ENCODE data around the gene SNX9.

Gene SNX9

DNA sequence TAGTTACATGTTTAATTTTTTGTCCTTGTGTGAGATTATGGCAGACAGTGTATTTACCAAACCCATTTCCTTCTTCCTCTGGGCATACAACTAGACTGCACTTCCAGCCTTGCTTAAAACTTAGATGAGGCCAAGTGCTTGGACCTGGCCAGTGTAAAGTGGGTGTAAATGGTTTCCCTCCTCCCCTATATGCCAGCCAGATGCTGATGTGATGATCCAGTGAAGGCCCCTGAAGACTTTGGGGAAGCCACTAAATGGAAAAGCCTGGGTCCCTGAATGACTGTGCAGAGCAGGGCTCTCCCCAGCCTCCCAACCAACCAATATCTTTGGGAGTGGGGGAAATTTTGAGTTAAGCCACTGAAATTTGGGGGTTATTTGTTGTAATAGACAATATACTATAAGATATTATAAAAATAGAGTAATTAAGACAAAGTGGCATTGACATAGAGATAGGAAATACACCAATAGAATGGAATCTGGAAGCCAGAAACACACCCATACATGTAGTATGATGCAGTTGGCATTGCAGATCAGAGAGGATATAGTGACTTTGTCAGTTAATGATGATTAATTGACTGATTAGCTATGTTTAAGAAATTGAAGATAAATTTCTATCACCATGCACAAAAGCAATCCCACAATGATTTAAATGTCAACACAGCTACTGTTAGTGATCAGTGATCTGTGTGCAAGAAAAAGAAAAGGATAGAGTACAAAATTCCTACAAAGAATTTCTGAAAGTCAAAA, 10.4 kb upstream of the SNX9 start:
- Histone ChIP-seq H2AK5ac (ENCODE audit: low read length) (no peak overlapping the region), H3K18ac (ENCODE audit: low read length) (no peak overlapping the region), H3K9me3 (ENCODE audit: insufficient read depth, low read depth, low read length) (no peaks in the 10 kb centered on the region), H4K8ac (ENCODE audit: low read depth, low read length) (no peak overlapping the region), H4K12ac (ENCODE audit: low read depth, low read length) (no peak overlapping the region), H3K4me3 (ENCODE audit: low read depth, low read length) (no peak overlapping the region), H3K27me3 (ENCODE audit: insufficient read depth, low read length) (no peaks in the 10 kb centered on the region), H3K4me1 (ENCODE audit: control insufficient read depth in 1 of 2, insufficient read depth in 2 of 2, low read length in 2 of 2) (peaks cover 0 to 3% of the 10 kb centered on the region in 2 experiments), H3K27ac (ENCODE audit: low read depth, low read length) (no peak overlapping the region), H3K79me2 (ENCODE audit: control insufficient read depth, insufficient read depth, low read length, poor library complexity) (no peaks in the 10 kb centered on the region), H3K9ac (ENCODE audit: low read length) (no peak overlapping the region), H3K36me3 (ENCODE audit: control insufficient read depth in 1 of 2, insufficient read depth in 2 of 2, low read length in 2 of 2) (no peaks in the 10 kb centered on the region), H2BK5ac (ENCODE audit: low read depth, low read length, poor library complexity) (no peak overlapping the region), H3K4ac (ENCODE audit: low read depth, low read length) (no peak overlapping the region), H3K23ac (ENCODE audit: low read length) (no peak overlapping the region), H2BK12ac (ENCODE audit: low read length) (no peak overlapping the region), H3K14ac (ENCODE audit: low read length) (no peak overlapping the region), H4K91ac (ENCODE audit: low read depth, low read length) (no peak overlapping the region), H2AFZ (ENCODE audit: insufficient read depth, low read length, poor library complexity) (no peak overlapping the region), H3K79me1 (ENCODE audit: low read length) (no peaks in the 10 kb centered on the region), H2BK120ac (ENCODE audit: insufficient read depth, low read length, poor library complexity) (no peak overlapping the region), H3K4me2 (ENCODE audit: low read length) (no peak overlapping the region)
- DNase-seq = no peak

DNA sequence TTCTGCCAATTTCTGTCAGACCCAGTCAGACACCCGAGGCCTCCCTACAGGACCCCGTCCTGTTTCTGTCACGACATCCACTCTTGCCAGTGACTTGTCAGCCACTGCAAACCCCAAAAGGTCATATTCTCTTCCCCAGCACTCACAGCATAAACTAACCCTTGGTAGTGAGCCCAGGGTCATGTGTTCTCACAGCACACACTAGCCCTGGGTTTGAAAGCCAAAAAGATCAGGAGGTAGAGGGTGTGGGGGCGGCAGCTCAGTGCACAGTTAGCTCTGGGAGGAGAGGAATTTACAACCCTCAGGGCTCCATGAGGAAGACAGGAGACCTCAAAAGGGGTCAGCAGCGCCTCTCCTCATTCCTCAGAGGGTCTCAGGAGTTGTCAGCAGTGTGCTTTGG, 9.9 kb upstream of the SNX9 start:
- no peaks in the 10 kb centered on the region for H3K9me3 ChIP-seq (ENCODE audit: insufficient read depth, low read depth, low read length)
- no peaks in the 10 kb centered on the region for H3K79me2 ChIP-seq (ENCODE audit: control insufficient read depth, insufficient read depth, low read length, poor library complexity)
- no peak overlapping the region for H3K18ac ChIP-seq (ENCODE audit: low read length)
- H2BK120ac ChIP-seq (ENCODE audit: insufficient read depth, low read length, poor library complexity) = no peak overlapping the region
- H3K9ac ChIP-seq (ENCODE audit: low read length) = no peak overlapping the region
- no peaks in the 10 kb centered on the region for H3K79me1 ChIP-seq (ENCODE audit: low read length)
- H3K4me3 ChIP-seq (ENCODE audit: low read depth, low read length) = no peak overlapping the region
- no peak overlapping the region for H3K27ac ChIP-seq (ENCODE audit: low read depth, low read length)
- H3K36me3 ChIP-seq (ENCODE audit: control insufficient read depth in 1 of 2, insufficient read depth in 2 of 2, low read length in 2 of 2) = no peaks in the 10 kb centered on the region
- no peak overlapping the region for H2AK5ac ChIP-seq (ENCODE audit: low read length)
- H3K4ac ChIP-seq (ENCODE audit: low read depth, low read length) = no peak overlapping the region
- no peak overlapping the region for H2BK12ac ChIP-seq (ENCODE audit: low read length)
- no peak overlapping the region for H3K14ac ChIP-seq (ENCODE audit: low read length)
- no peaks in the 10 kb centered on the region for H3K27me3 ChIP-seq (ENCODE audit: insufficient read depth, low read length)
- no peak overlapping the region for H2BK5ac ChIP-seq (ENCODE audit: low read depth, low read length, poor library complexity)
- H4K12ac ChIP-seq (ENCODE audit: low read depth, low read length) = no peak overlapping the region
- no peak overlapping the region for H2AFZ ChIP-seq (ENCODE audit: insufficient read depth, low read length, poor library complexity)
- no peak overlapping the region for H3K23ac ChIP-seq (ENCODE audit: low read length)
- no peak overlapping the region for H4K8ac ChIP-seq (ENCODE audit: low read depth, low read length)
- peaks cover 0 to 3% of the 10 kb centered on the region in 2 experiments for H3K4me1 ChIP-seq (ENCODE audit: control insufficient read depth in 1 of 2, insufficient read depth in 2 of 2, low read length in 2 of 2)
- no peak overlapping the region for H4K91ac ChIP-seq (ENCODE audit: low read depth, low read length)
- no CpG with 5 or more reads among the region's 5 CpGs for WGBS (ENCODE audit: extremely low coverage, insufficient coverage, insufficient read length)
- H3K4me2 ChIP-seq (ENCODE audit: low read length) = no peak overlapping the region
- DNase-seq = no peak

DNA sequence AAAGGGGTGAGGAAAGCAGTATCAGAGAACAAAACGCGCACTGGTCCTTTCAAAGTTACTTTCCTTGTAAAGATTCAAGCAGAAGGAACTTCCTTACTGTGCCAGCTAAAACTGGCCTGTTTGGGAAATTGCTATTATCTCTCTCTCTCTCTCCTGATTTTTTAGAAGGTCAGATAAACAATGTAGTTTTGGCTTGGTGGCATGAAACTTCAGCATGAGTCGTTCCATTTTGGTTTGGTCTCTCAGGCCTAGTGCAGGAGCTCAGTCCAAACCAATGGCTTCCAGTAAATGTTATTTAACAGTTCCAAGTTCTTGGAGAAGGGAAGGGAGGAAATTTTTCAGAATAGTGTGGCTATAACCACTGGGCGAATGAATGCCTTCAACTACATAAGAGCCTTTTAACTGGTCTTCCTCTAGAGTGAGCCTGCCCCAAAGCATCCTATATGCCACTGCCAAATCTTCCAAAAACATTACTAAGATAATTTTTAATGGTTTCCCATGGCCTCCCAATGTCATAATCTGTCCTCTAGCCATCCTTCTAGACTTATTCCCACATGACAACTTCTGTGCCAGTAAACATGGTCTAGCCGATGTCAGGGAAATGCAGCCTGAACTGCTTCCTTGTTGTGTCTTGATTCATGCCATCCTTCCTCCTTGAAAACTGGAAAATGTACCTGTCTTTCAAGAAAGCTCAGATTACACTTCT, 9.1 kb upstream of the SNX9 start:
- H3K4me3 ChIP-seq (ENCODE audit: low read depth, low read length) = no peak overlapping the region
- no peak overlapping the region for H2BK120ac ChIP-seq (ENCODE audit: insufficient read depth, low read length, poor library complexity)
- no peaks in the 10 kb centered on the region for H3K79me2 ChIP-seq (ENCODE audit: control insufficient read depth, insufficient read depth, low read length, poor library complexity)
- H2AK5ac ChIP-seq (ENCODE audit: low read length) = no peak overlapping the region
- no peak overlapping the region for H3K14ac ChIP-seq (ENCODE audit: low read length)
- H3K23ac ChIP-seq (ENCODE audit: low read length) = no peak overlapping the region
- no peak overlapping the region for H4K12ac ChIP-seq (ENCODE audit: low read depth, low read length)
- H3K27ac ChIP-seq (ENCODE audit: low read depth, low read length) = no peak overlapping the region
- no peak overlapping the region for H2BK12ac ChIP-seq (ENCODE audit: low read length)
- H3K9ac ChIP-seq (ENCODE audit: low read length) = no peak overlapping the region
- no peaks in the 10 kb centered on the region for H3K79me1 ChIP-seq (ENCODE audit: low read length)
- no CpG with 5 or more reads among the region's 5 CpGs for WGBS (ENCODE audit: extremely low coverage, insufficient coverage, insufficient read length)
- H3K18ac ChIP-seq (ENCODE audit: low read length) = no peak overlapping the region
- H2BK5ac ChIP-seq (ENCODE audit: low read depth, low read length, poor library complexity) = no peak overlapping the region
- no peak overlapping the region for H4K8ac ChIP-seq (ENCODE audit: low read depth, low read length)
- H3K4me2 ChIP-seq (ENCODE audit: low read length) = no peak overlapping the region
- H4K91ac ChIP-seq (ENCODE audit: low read depth, low read length) = no peak overlapping the region
- H2AFZ ChIP-seq (ENCODE audit: insufficient read depth, low read length, poor library complexity) = no peak overlapping the region
- DNase-seq = no peak
- no peak overlapping the region for H3K4ac ChIP-seq (ENCODE audit: low read depth, low read length)
- peaks cover 0 to 3% of the 10 kb centered on the region in 2 experiments for H3K4me1 ChIP-seq (ENCODE audit: control insufficient read depth in 1 of 2, insufficient read depth in 2 of 2, low read length in 2 of 2)
- peaks cover 2% of the 10 kb centered on the region for H3K9me3 ChIP-seq (ENCODE audit: insufficient read depth, low read depth, low read length)
- H3K27me3 ChIP-seq (ENCODE audit: insufficient read depth, low read length) = no peaks in the 10 kb centered on the region
- no peaks in the 10 kb centered on the region for H3K36me3 ChIP-seq (ENCODE audit: control insufficient read depth in 1 of 2, insufficient read depth in 2 of 2, low read length in 2 of 2)

DNA sequence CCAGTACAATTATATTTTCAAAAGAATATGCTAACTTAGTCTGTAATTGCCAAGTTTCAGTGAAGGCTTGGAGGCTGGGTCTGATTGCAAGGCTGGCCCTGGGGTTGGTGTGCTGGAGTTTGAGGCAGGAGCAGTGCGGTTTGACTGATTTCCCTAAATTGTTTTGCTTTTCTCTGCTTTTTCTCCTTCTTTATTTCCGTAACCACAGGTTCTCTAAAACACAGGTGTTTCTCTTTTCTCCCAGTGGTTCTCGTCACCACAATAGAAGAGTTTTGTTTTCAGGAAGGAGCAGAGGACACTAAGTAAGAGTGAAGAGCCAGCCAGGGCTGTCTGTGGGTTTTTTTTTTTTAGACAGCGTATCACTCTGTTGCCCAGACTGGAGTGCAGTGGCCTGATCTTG, 8.2 kb upstream of the SNX9 start:
- no peaks in the 10 kb centered on the region for H3K27me3 ChIP-seq (ENCODE audit: insufficient read depth, low read length)
- no peak overlapping the region for H3K4ac ChIP-seq (ENCODE audit: low read depth, low read length)
- H2AK5ac ChIP-seq (ENCODE audit: low read length) = no peak overlapping the region
- H3K79me2 ChIP-seq (ENCODE audit: control insufficient read depth, insufficient read depth, low read length, poor library complexity) = no peaks in the 10 kb centered on the region
- peaks cover 2% of the 10 kb centered on the region for H3K9me3 ChIP-seq (ENCODE audit: insufficient read depth, low read depth, low read length)
- H3K4me1 ChIP-seq (ENCODE audit: control insufficient read depth in 1 of 2, insufficient read depth in 2 of 2, low read length in 2 of 2) = peaks cover 0 to 3% of the 10 kb centered on the region in 2 experiments
- H2BK12ac ChIP-seq (ENCODE audit: low read length) = no peak overlapping the region
- no peak overlapping the region for H3K18ac ChIP-seq (ENCODE audit: low read length)
- no peaks in the 10 kb centered on the region for H3K36me3 ChIP-seq (ENCODE audit: control insufficient read depth in 1 of 2, insufficient read depth in 2 of 2, low read length in 2 of 2)
- H3K79me1 ChIP-seq (ENCODE audit: low read length) = no peaks in the 10 kb centered on the region
- no peak overlapping the region for H3K27ac ChIP-seq (ENCODE audit: low read depth, low read length)
- no peak overlapping the region for H3K4me2 ChIP-seq (ENCODE audit: low read length)
- no peak overlapping the region for H2AFZ ChIP-seq (ENCODE audit: insufficient read depth, low read length, poor library complexity)
- no peak overlapping the region for H2BK120ac ChIP-seq (ENCODE audit: insufficient read depth, low read length, poor library complexity)
- H3K4me3 ChIP-seq (ENCODE audit: low read depth, low read length) = no peak overlapping the region
- WGBS (ENCODE audit: extremely low coverage, insufficient coverage, insufficient read length) = no CpG with 5 or more reads among the region's 4 CpGs
- H4K8ac ChIP-seq (ENCODE audit: low read depth, low read length) = no peak overlapping the region
- H4K91ac ChIP-seq (ENCODE audit: low read depth, low read length) = no peak overlapping the region
- no peak overlapping the region for H4K12ac ChIP-seq (ENCODE audit: low read depth, low read length)
- H3K14ac ChIP-seq (ENCODE audit: low read length) = no peak overlapping the region
- no peak overlapping the region for H3K23ac ChIP-seq (ENCODE audit: low read length)
- no peak overlapping the region for H3K9ac ChIP-seq (ENCODE audit: low read length)
- no peak for DNase-seq
- no peak overlapping the region for H2BK5ac ChIP-seq (ENCODE audit: low read depth, low read length, poor library complexity)

All from trophoblast cell (in vitro differentiated cells and primary cell).